Gastroesophageal sphincter (tissue), 4 donors: ENCODE measurements around the gene OR5P2. TPM values are rescaled to one million over a fixed set of nuclear protein-coding genes. Genes with fewer than 3 reads are reported as not detected.

Source experiments
- ATAC-seq: fragments of 150-250 bp; one replicate; pipeline ENCODE4 v1.9.1; 2016; ENCODE audit warnings: mild to moderate bottlenecking, moderate library complexity
- H3K27ac ChIP-seq, 4 donors: fragments of 200-600 bp; sonication (generic) in 3 of 4; 1 replicate in 3 of 4; 2 replicates in 1 of 4; pipeline ENCODE4 v1.5.1; 2016 to 2019
- H3K27me3 ChIP-seq: fragments of 200-600 bp; sonication (generic); one replicate; pipeline ENCODE4 v1.5.1; 2019
- H3K36me3 ChIP-seq, 2 donors: fragments of 200-600 bp; sonication (generic); one replicate each; pipeline ENCODE4 v1.5.1; 2019; ENCODE audit warnings: control low read depth in 1 of 2
- H3K4me1 ChIP-seq, 3 donors: fragments of 200-600 bp; sonication (generic); 1 replicate in 2 of 3; 2 replicates in 1 of 3; pipeline ENCODE4 v1.5.1; 2016 to 2019; ENCODE audit warnings: control low read depth in 2 of 3
- H3K4me3 ChIP-seq, 2 donors: fragments of 200-600 bp; sonication (generic); one replicate each; pipeline ENCODE4 v1.5.1; 2019; ENCODE audit warnings: mild to moderate bottlenecking in 1 of 2, moderate library complexity in 1 of 2
- H3K9me3 ChIP-seq, 3 donors: fragments of 200-600 bp; sonication (generic); one replicate each; pipeline ENCODE4 v1.5.1; 2017 to 2019; ENCODE audit warnings: control low read depth in 2 of 3
- EP300 ChIP-seq: sonication (generic); formaldehyde crosslinking; IDR thresholded peaks from one replicate; pipeline ENCODE4 v1.6.1; 2017; ENCODE audit warnings: antibody characterized with exemption, mild to moderate bottlenecking
- POLR2A ChIP-seq, 2 donors: fragments of 450-650 bp; IDR thresholded peaks; one replicate each; pipeline ENCODE4 v1.6.1; 2017; ENCODE audit warnings: antibody characterized with exemption in 2 of 2, mild to moderate bottlenecking in 2 of 2, moderate library complexity in 1 of 2
- POLR2AphosphoS5 ChIP-seq: sonication (generic); formaldehyde crosslinking; IDR thresholded peaks from one replicate; pipeline ENCODE4 v1.6.1; 2017; ENCODE audit warnings: antibody characterized with exemption
- WGBS, 2 donors: methylation state at CpG; one replicate each; pipeline ENCODE4 v1.1.5; 2018; ENCODE audit warnings: low coverage in 1 of 2; 5-methylcytosine and 5-hydroxymethylcytosine counted together
- total RNA-seq, 4 donors: library from RNA; depleted of rRNA; stranded (reverse); fragments of >200 nt; gene quantifications; one replicate each; pipeline ENCODE4 v1.1.0, GENCODE V29; 2016
- TF ChIP-seq, protein P1 (sequence below), 4 experiments: fragments of 200-600 bp in 2 of 4; fragments of 450-650 bp in 2 of 4; sonication (generic) in 1 of 4; IDR thresholded peaks; one replicate each; pipeline ENCODE4 v1.5.1; 2017 to 2019; ENCODE audit warnings: antibody characterized with exemption in 4 of 4, mild to moderate bottlenecking in 2 of 4, moderate library complexity in 2 of 4

Gene OR5P2, protein sequence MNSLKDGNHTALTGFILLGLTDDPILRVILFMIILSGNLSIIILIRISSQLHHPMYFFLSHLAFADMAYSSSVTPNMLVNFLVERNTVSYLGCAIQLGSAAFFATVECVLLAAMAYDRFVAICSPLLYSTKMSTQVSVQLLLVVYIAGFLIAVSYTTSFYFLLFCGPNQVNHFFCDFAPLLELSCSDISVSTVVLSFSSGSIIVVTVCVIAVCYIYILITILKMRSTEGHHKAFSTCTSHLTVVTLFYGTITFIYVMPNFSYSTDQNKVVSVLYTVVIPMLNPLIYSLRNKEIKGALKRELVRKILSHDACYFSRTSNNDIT
- not detected for total RNA-seq

DNA sequence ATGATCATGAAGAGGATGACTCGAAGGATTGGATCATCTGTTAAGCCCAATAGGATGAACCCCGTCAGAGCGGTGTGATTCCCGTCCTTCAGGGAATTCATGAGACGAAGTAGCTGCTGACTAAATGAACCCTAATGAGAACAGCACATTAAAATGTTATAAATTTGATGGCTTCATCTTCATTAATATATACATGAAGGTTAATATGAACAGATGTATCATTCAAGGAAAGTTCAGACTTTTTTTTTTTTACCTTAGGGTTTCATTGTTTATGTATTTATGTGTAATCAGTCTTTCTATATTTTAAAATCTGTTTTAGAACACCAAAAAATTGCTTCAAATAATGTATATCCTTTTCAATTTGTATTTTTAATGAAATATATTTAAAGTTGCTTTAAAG, at the start of gene OR5P2:
TSS of gene OR5P2 (minus strand) at position 101 of the 400 bp plus-strand sequence. CDS start at position 101, 0 bp downstream.
- H3K4me1 ChIP-seq = no peaks in the 10 kb centered on the region
- no peak for ATAC-seq
- H3K27me3 ChIP-seq = peaks cover 7% of the 10 kb centered on the region
- H3K27ac ChIP-seq = no peak within 1 kb of the TSS
- no peaks in the 10 kb centered on the region for H3K9me3 ChIP-seq
- H3K4me3 ChIP-seq = no peak within 1 kb of the TSS
- WGBS, 2 donors = 84 to 89% methylated on average over 5 of the region's 5 CpGs
- TF ChIP-seq, protein P1, sequence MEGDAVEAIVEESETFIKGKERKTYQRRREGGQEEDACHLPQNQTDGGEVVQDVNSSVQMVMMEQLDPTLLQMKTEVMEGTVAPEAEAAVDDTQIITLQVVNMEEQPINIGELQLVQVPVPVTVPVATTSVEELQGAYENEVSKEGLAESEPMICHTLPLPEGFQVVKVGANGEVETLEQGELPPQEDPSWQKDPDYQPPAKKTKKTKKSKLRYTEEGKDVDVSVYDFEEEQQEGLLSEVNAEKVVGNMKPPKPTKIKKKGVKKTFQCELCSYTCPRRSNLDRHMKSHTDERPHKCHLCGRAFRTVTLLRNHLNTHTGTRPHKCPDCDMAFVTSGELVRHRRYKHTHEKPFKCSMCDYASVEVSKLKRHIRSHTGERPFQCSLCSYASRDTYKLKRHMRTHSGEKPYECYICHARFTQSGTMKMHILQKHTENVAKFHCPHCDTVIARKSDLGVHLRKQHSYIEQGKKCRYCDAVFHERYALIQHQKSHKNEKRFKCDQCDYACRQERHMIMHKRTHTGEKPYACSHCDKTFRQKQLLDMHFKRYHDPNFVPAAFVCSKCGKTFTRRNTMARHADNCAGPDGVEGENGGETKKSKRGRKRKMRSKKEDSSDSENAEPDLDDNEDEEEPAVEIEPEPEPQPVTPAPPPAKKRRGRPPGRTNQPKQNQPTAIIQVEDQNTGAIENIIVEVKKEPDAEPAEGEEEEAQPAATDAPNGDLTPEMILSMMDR (IDR thresholded peaks at IDR 0.05) = no peak
- no peak for TF ChIP-seq POLR2AphosphoS5
- TF ChIP-seq POLR2A (IDR thresholded peaks at IDR 0.05) = no peak
- no peak for TF ChIP-seq EP300
- no peaks in the 10 kb centered on the region for H3K36me3 ChIP-seq

DNA sequence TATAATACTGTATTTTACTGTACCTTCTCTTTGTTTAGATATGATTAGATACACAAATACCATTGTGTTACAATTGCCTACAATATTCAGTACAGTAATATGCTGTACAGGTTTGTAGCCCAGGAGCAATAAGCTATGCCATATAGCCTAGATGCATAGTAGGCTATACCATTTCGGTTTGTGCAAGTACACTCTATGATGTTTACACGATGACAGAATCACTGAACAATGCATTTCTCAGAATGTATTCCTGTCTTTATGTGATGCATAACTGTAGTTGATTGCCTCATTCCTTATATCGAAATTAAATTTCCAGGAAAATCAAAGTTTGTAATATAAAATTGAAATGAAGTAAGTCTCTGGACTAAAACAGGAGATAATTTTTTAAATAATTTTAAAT, 49.3 kb upstream of the OR5P2 start:
- Histone ChIP-seq H3K4me1 (no peaks in the 10 kb centered on the region), H3K27me3 (no peaks in the 10 kb centered on the region), H3K36me3 (no peaks in the 10 kb centered on the region), H3K27ac (no peak overlapping the region), H3K9me3 (no peaks in the 10 kb centered on the region), H3K4me3 (no peak overlapping the region)
- ATAC-seq = no peak
- TF ChIP-seq POLR2AphosphoS5 (no peak), EP300 (no peak), POLR2A (IDR thresholded peaks at IDR 0.05) (no peak)
- TF ChIP-seq, protein P1 (IDR thresholded peaks at IDR 0.05) = no peak
- 79 to 85% methylated on average over 3 of the region's 3 CpGs for WGBS, 2 donors

DNA sequence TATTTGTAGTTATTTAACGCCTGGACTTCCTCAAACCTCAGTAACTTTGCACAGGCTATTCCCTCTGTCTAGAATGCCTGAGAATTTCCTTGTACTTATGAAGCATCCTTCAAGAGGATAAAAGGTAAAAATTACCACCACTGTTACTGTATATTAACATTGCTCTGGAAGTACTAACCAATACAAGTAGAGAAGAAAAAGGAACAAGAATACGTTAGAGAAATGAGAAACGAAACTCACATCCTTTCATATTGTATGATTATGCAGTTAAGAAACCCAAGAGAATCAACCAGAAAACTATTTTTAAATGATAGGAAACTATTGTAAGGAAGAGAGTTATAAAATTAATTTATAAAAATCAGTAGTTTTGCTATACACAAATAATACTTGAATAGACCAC, 48.2 kb upstream of the OR5P2 start:
- TF ChIP-seq, protein P1 (IDR thresholded peaks at IDR 0.05) = no peak
- TF ChIP-seq POLR2AphosphoS5 (no peak), EP300 (no peak), POLR2A (IDR thresholded peaks at IDR 0.05) (no peak)
- Histone ChIP-seq H3K36me3 (no peaks in the 10 kb centered on the region), H3K4me1 (no peaks in the 10 kb centered on the region), H3K27me3 (no peaks in the 10 kb centered on the region), H3K4me3 (no peak overlapping the region), H3K9me3 (no peaks in the 10 kb centered on the region), H3K27ac (no peak overlapping the region)
- ATAC-seq = no peak
- WGBS, 2 donors = 38 to 46% methylated on average over 2 to 3 of the region's 3 CpGs

DNA sequence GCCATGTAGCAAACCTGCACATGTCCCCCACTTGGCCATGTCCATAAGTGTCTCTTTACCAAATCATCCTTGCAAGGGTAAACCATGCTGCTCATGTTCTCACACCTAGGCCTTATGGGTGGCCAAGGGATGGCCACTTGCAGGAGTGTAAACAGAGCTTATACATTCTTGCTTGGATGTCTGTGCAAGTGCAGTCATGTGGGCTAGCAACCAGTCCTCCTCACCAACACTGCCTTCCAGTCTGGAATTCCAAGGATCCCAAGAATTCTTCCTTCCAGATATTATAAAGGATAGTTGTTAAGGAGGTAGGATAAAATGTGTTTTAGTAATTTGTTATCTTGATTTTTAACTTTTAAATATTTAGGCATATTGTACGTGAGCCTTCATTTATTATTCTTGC, 47.8 kb upstream of the OR5P2 start:
- TF ChIP-seq EP300 (no peak), POLR2A (IDR thresholded peaks at IDR 0.05) (no peak), POLR2AphosphoS5 (no peak)
- TF ChIP-seq, protein P1 (IDR thresholded peaks at IDR 0.05) = no peak
- ATAC-seq = no peak

DNA sequence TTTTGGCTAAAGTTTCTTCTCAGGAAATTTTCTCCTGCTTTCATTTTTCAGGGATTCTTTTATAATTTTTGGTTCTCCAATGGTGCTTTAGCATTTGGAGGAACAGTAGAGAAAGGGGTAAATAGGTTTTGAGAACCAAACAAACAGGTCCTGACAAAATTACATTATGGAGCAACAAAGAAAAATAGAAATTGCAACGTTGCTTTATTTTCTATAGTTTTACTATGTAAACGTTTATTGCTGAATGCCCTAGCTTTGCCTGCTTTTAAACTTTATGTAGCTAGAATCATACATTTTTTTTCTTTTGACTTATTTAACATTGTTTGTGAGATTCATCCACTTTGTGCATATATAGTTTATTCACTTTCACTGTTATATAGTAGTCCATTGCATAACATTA, 43.8 kb upstream of the OR5P2 start:
- Histone ChIP-seq H3K4me3 (no peak overlapping the region), H3K27ac (no peak overlapping the region), H3K9me3 (no peaks in the 10 kb centered on the region), H3K4me1 (no peaks in the 10 kb centered on the region), H3K27me3 (peaks cover 3% of the 10 kb centered on the region), H3K36me3 (no peaks in the 10 kb centered on the region)
- TF ChIP-seq POLR2AphosphoS5 (no peak), POLR2A (IDR thresholded peaks at IDR 0.05) (no peak), EP300 (no peak)
- TF ChIP-seq, protein P1 (IDR thresholded peaks at IDR 0.05) = no peak
- ATAC-seq = no peak
- WGBS, 2 donors = 72 to 76% methylated on average over 2 of the region's 2 CpGs

More for the DNA sequence above, 47.8 kb upstream of the OR5P2 start:
- Histone ChIP-seq H3K4me3 (no peak overlapping the region), H3K27ac (no peak overlapping the region), H3K27me3 (no peaks in the 10 kb centered on the region), H3K4me1 (no peaks in the 10 kb centered on the region), H3K9me3 (no peaks in the 10 kb centered on the region), H3K36me3 (no peaks in the 10 kb centered on the region)
- 18% methylated on average over 1 of the region's 1 CpG; no CpG with 5 or more reads in 1 of the 2 donors for WGBS, 2 donors
